Measurements from ENCODE around the gene ZBP1. TPM values are rescaled to one million over a fixed set of nuclear protein-coding genes. Genes with fewer than 3 reads are reported as not detected.

Gene ZBP1
- total RNA-seq, 6 donors from 2014 or later = 3.2 to 9.4 (median 4.8) TPM

- Histone ChIP-seq H3K36me3 (no peaks in the 10 kb centered on the region), H3K4me3 (no peak overlapping the region), H3K4me1 (no peaks in the 10 kb centered on the region), H3K9me3 (no peaks in the 10 kb centered on the region), H3K27me3 (no peaks in the 10 kb centered on the region), H3K27ac (no peak overlapping the region)
- no peak for DNase-seq
- TF ChIP-seq POLR2A (IDR thresholded peaks at IDR 0.05) (no peak), EP300 (IDR thresholded peaks at IDR 0.05) (no peak), CTCF (IDR thresholded peaks at IDR 0.05) (no peak), POLR2AphosphoS5 (IDR thresholded peaks at IDR 0.05) (no peak)
- 67 to 73% methylated on average over 9 to 13 of the region's 13 CpGs for WGBS, 2 donors
- no peak for ATAC-seq (ENCODE audit: low FRiP score in 2 of 2)
Measured at GRCh38 chr20:57568088-57568896, 51.9 kb downstream of the ZBP1 start.

- H3K36me3 ChIP-seq = no peaks in the 10 kb centered on the region
- WGBS, 2 donors = 75 to 78% methylated on average over 9 of the region's 9 CpGs
- no peak for ATAC-seq (ENCODE audit: low FRiP score in 2 of 2)
Measured at GRCh38 chr20:57567471-57568079, 52.7 kb downstream of the ZBP1 start.

GRCh38 chr20:57566803-57567459, 53.3 kb downstream of the ZBP1 start:
- 66 to 73% methylated on average over 10 of the region's 10 CpGs for WGBS, 2 donors
- Histone ChIP-seq H3K27me3 (no peaks in the 10 kb centered on the region), H3K9me3 (no peaks in the 10 kb centered on the region), H3K27ac (no peak overlapping the region), H3K4me1 (no peaks in the 10 kb centered on the region), H3K4me3 (no peak overlapping the region), H3K36me3 (no peaks in the 10 kb centered on the region)
- TF ChIP-seq POLR2A (IDR thresholded peaks at IDR 0.05) = no peak
- TF ChIP-seq POLR2AphosphoS5 (IDR thresholded peaks at IDR 0.05) = no peak
- TF ChIP-seq EP300 (IDR thresholded peaks at IDR 0.05) = no peak
- no peak for TF ChIP-seq CTCF (IDR thresholded peaks at IDR 0.05)
- DNase-seq (no peak), ATAC-seq (ENCODE audit: low FRiP score in 2 of 2) (no peak)

More at GRCh38 chr20:57567471-57568079, 52.7 kb downstream of the ZBP1 start:
- H3K4me3 ChIP-seq = no peak overlapping the region
- DNase-seq = no peak
- H3K4me1 ChIP-seq = no peaks in the 10 kb centered on the region
- no peaks in the 10 kb centered on the region for H3K9me3 ChIP-seq
- no peaks in the 10 kb centered on the region for H3K27me3 ChIP-seq
- TF ChIP-seq POLR2A (IDR thresholded peaks at IDR 0.05) (no peak), CTCF (IDR thresholded peaks at IDR 0.05) (no peak), EP300 (IDR thresholded peaks at IDR 0.05) (no peak), POLR2AphosphoS5 (IDR thresholded peaks at IDR 0.05) (no peak)
- no peak overlapping the region for H3K27ac ChIP-seq

- H3K36me3 ChIP-seq = no peaks in the 10 kb centered on the region
- WGBS, 2 donors = 21 to 25% methylated on average over 1 of the region's 1 CpG
Measured at GRCh38 chr20:57566399-57566798, 53.8 kb downstream of the ZBP1 start.

More at GRCh38 chr20:57566399-57566798, 53.8 kb downstream of the ZBP1 start:
- H3K9me3 ChIP-seq = no peaks in the 10 kb centered on the region
- ATAC-seq (ENCODE audit: low FRiP score in 2 of 2) (no peak), DNase-seq (no peak)
- H3K4me1 ChIP-seq = no peaks in the 10 kb centered on the region
- no peak overlapping the region for H3K27ac ChIP-seq
- no peaks in the 10 kb centered on the region for H3K27me3 ChIP-seq
- TF ChIP-seq POLR2AphosphoS5 (IDR thresholded peaks at IDR 0.05) (no peak), EP300 (IDR thresholded peaks at IDR 0.05) (no peak), POLR2A (IDR thresholded peaks at IDR 0.05) (no peak), CTCF (IDR thresholded peaks at IDR 0.05) (no peak)
- H3K4me3 ChIP-seq = no peak overlapping the region

Data from upper lobe of left lung (tissue), 6 donors.